ENCODE measurements around the gene KATNAL1.

- TF ChIP-seq POLR2A (IDR thresholded peaks at IDR 0.05; ENCODE audit: low read depth, low read length) (no peak), POLR2AphosphoS5 (IDR thresholded peaks at IDR 0.05; ENCODE audit: low read depth, low read length) (no peak)
Measured at GRCh38 chr13:30241532-30241931, 65.8 kb downstream of the KATNAL1 start.

Data from GM12892 (cell line).